ENCODE data around the gene RPS6KA2. TPM values are rescaled to one million over a fixed set of nuclear protein-coding genes. Genes with fewer than 3 reads are reported as not detected.
A peak's percentile ranks its signal among the peaks of the same experiment; 100 is the strongest.

Gene RPS6KA2
- total and polyA plus RNA-seq, 9 donors, result 24.4 to 75.5 (median 48.1) TPM

GRCh38 chr6:166618866-166619761 lies 7.9 kb downstream of the RPS6KA2 start:
- Histone ChIP-seq H3K36me3 (no peaks in the 10 kb centered on the region), H3K4me1 (ENCODE audit: insufficient read depth) (peaks cover 32% of the 10 kb centered on the region), H3K4me3 (no peak overlapping the region), H3K27ac (peak overlapping the region in 1 of 2 donors; percentile 5), H3K27me3 (no peaks in the 10 kb centered on the region), H3K9me3 (no peaks in the 10 kb centered on the region)
- no peak for DNase-seq
- 91 to 94% (median 93%) methylated on average over 27 of the region's 27 CpGs for WGBS, 3 donors
- intact Hi-C loops (cut with DNase I), result no loop called here
- TF ChIP-seq CTCF (IDR thresholded peaks at IDR 0.05) (no peak), EP300 (IDR thresholded peaks at IDR 0.05) (no peak), POLR2A (IDR thresholded peaks at IDR 0.05) (no peak)

- intact Hi-C loops (cut with DNase I), result no loop called here
- H3K27me3 ChIP-seq, result no peaks in the 10 kb centered on the region
- no peaks in the 10 kb centered on the region for H3K36me3 ChIP-seq
Observed at GRCh38 chr6:166618251-166618650, 8.8 kb downstream of the RPS6KA2 start.

GRCh38 chr6:166617359-166617758 lies 9.7 kb downstream of the RPS6KA2 start:
- no peak overlapping the region for H3K27ac ChIP-seq
- peaks cover 39% of the 10 kb centered on the region for H3K4me1 ChIP-seq (ENCODE audit: insufficient read depth)
- intact Hi-C loops (cut with DNase I), result no loop called here
- no peak overlapping the region for H3K4me3 ChIP-seq
- TF ChIP-seq POLR2A (IDR thresholded peaks at IDR 0.05) (no peak), CTCF (IDR thresholded peaks at IDR 0.05) (no peak), EP300 (IDR thresholded peaks at IDR 0.05) (no peak)
- no peaks in the 10 kb centered on the region for H3K36me3 ChIP-seq
- WGBS, 3 donors, result 31 to 66% (median 47%) methylated on average over 7 of the region's 7 CpGs
- no peaks in the 10 kb centered on the region for H3K9me3 ChIP-seq
- H3K27me3 ChIP-seq, result no peaks in the 10 kb centered on the region
- no peak for DNase-seq

More at GRCh38 chr6:166618251-166618650, 8.8 kb downstream of the RPS6KA2 start:
- Histone ChIP-seq H3K27ac (no peak overlapping the region), H3K4me3 (no peak overlapping the region), H3K9me3 (no peaks in the 10 kb centered on the region), H3K4me1 (ENCODE audit: insufficient read depth) (peaks cover 33% of the 10 kb centered on the region)
- TF ChIP-seq CTCF (IDR thresholded peaks at IDR 0.05), result no peak
- TF ChIP-seq EP300 (IDR thresholded peaks at IDR 0.05), result no peak
- TF ChIP-seq POLR2A (IDR thresholded peaks at IDR 0.05), result no peak
- WGBS, 3 donors, result 93 to 97% (median 97%) methylated on average over 4 of the region's 4 CpGs
- no peak for DNase-seq

- no peak for TF ChIP-seq EP300 (IDR thresholded peaks at IDR 0.05)
- TF ChIP-seq POLR2A (IDR thresholded peaks at IDR 0.05), result no peak
- no peak for TF ChIP-seq CTCF (IDR thresholded peaks at IDR 0.05)
- H3K36me3 ChIP-seq, result no peaks in the 10 kb centered on the region
- H3K4me1 ChIP-seq (ENCODE audit: insufficient read depth), result peaks cover 46% of the 10 kb centered on the region
- H3K27ac ChIP-seq, result no peak overlapping the region
- WGBS, 3 donors, result 93 to 94% (median 93%) methylated on average over 22 of the region's 22 CpGs
- peak in 1 of 5 donors; percentile 7 for DNase-seq
- H3K27me3 ChIP-seq, result no peaks in the 10 kb centered on the region
- no peak overlapping the region for H3K4me3 ChIP-seq
- H3K9me3 ChIP-seq, result no peaks in the 10 kb centered on the region
- intact Hi-C loops (cut with DNase I), result no loop called here
Observed at GRCh38 chr6:166616261-166617238, 10.5 kb downstream of the RPS6KA2 start.
